Trophoblast cell (in vitro differentiated cells and primary cell): ENCODE measurements around the gene JAML.

Source experiments
- DNase-seq, 2 donors: peaks; one replicate each; pipeline ENCODE4 v3.0.0-alpha.2; 2016
- H2AFZ ChIP-seq: 2 replicates; pipeline ENCODE4 v1.6.1; 2013; ENCODE audit warnings: low read length, moderate library complexity, mild to moderate bottlenecking; ENCODE audit not compliant: insufficient read depth, poor library complexity
- H2AK5ac ChIP-seq: 2 replicates; pipeline ENCODE4 v1.6.1; 2013; ENCODE audit warnings: mild to moderate bottlenecking, low read length
- H2BK120ac ChIP-seq: 2 replicates; pipeline ENCODE4 v1.6.1; 2013; ENCODE audit warnings: low read length, mild to moderate bottlenecking, moderate library complexity; ENCODE audit not compliant: insufficient read depth, poor library complexity
- H2BK12ac ChIP-seq: 2 replicates; pipeline ENCODE4 v1.6.1; 2013; ENCODE audit warnings: mild to moderate bottlenecking, low read length, moderate library complexity
- H2BK5ac ChIP-seq: 2 replicates; pipeline ENCODE4 v1.6.1; 2013; ENCODE audit warnings: low read length, low read depth, moderate library complexity, mild to moderate bottlenecking; ENCODE audit not compliant: poor library complexity
- H3K14ac ChIP-seq: 2 replicates; pipeline ENCODE4 v1.6.1; 2013; ENCODE audit warnings: mild to moderate bottlenecking, low read length
- H3K18ac ChIP-seq: 2 replicates; pipeline ENCODE4 v1.6.1; 2013; ENCODE audit warnings: mild to moderate bottlenecking, low read length
- H3K23ac ChIP-seq: 2 replicates; pipeline ENCODE4 v1.6.1; 2013; ENCODE audit warnings: low read length
- H3K27ac ChIP-seq: 2 replicates; pipeline ENCODE4 v1.5.1; 2013; ENCODE audit warnings: low read depth, mild to moderate bottlenecking, inconsistent platforms, low read length, moderate library complexity
- H3K27me3 ChIP-seq: 2 replicates; pipeline ENCODE4 v1.6.1; 2013; ENCODE audit warnings: inconsistent platforms, mild to moderate bottlenecking, low read length, moderate library complexity; ENCODE audit not compliant: insufficient read depth
- H3K36me3 ChIP-seq, 2 experiments: 1 replicate in 1 of 2; 2 replicates in 1 of 2; pipeline ENCODE4 v1.6.1; 2013; ENCODE audit warnings: low read length in 2 of 2, mild to moderate bottlenecking in 2 of 2, moderate library complexity in 1 of 2; ENCODE audit not compliant: insufficient read depth in 2 of 2, control insufficient read depth in 1 of 2
- H3K4ac ChIP-seq: 2 replicates; pipeline ENCODE4 v1.6.1; 2013; ENCODE audit warnings: low read depth, mild to moderate bottlenecking, low read length, moderate library complexity
- H3K4me1 ChIP-seq, 2 experiments: 1 replicate in 1 of 2; 2 replicates in 1 of 2; pipeline ENCODE4 v1.6.1; 2013; ENCODE audit warnings: low read length in 2 of 2, mild to moderate bottlenecking in 2 of 2, moderate library complexity in 1 of 2; ENCODE audit not compliant: insufficient read depth in 2 of 2, control insufficient read depth in 1 of 2
- H3K4me2 ChIP-seq: 2 replicates; pipeline ENCODE4 v1.6.1; 2013; ENCODE audit warnings: inconsistent platforms, mild to moderate bottlenecking, low read length, moderate library complexity
- H3K4me3 ChIP-seq: 2 replicates; pipeline ENCODE4 v1.5.1; 2013; ENCODE audit warnings: mild to moderate bottlenecking, low read depth, low read length, inconsistent platforms
- H3K79me1 ChIP-seq: one replicate; pipeline ENCODE4 v1.6.1; 2013; ENCODE audit warnings: low read length
- H3K79me2 ChIP-seq: 2 replicates; pipeline ENCODE4 v1.6.1; 2013; ENCODE audit warnings: low read length, mild to moderate bottlenecking; ENCODE audit not compliant: control insufficient read depth, insufficient read depth, poor library complexity
- H3K9ac ChIP-seq: 2 replicates; pipeline ENCODE4 v1.6.1; 2013; ENCODE audit warnings: mild to moderate bottlenecking, low read length
- H3K9me3 ChIP-seq: 2 replicates; pipeline ENCODE4 v1.6.1; 2013; ENCODE audit warnings: low read depth, mild to moderate bottlenecking, control low read depth, inconsistent platforms, low read length; ENCODE audit not compliant: insufficient read depth
- H4K12ac ChIP-seq: 2 replicates; pipeline ENCODE4 v1.6.1; 2013; ENCODE audit warnings: low read depth, mild to moderate bottlenecking, low read length, moderate library complexity
- H4K8ac ChIP-seq: 2 replicates; pipeline ENCODE4 v1.6.1; 2013; ENCODE audit warnings: low read depth, mild to moderate bottlenecking, low read length, moderate library complexity
- H4K91ac ChIP-seq: one replicate; pipeline ENCODE4 v1.6.1; 2013; ENCODE audit warnings: low read depth, mild to moderate bottlenecking, low read length, moderate library complexity
- WGBS: extraction: QIAGEN DNeasy Blood & Tissue Kit; methylation state at CpG from one replicate; pipeline ENCODE4 v1.1.7; 2013; ENCODE audit warnings: missing lambda C conversion rate; ENCODE audit not compliant: insufficient read length, insufficient coverage; ENCODE audit errors: extremely low coverage; 5-methylcytosine and 5-hydroxymethylcytosine counted together

Gene JAML

DNA sequence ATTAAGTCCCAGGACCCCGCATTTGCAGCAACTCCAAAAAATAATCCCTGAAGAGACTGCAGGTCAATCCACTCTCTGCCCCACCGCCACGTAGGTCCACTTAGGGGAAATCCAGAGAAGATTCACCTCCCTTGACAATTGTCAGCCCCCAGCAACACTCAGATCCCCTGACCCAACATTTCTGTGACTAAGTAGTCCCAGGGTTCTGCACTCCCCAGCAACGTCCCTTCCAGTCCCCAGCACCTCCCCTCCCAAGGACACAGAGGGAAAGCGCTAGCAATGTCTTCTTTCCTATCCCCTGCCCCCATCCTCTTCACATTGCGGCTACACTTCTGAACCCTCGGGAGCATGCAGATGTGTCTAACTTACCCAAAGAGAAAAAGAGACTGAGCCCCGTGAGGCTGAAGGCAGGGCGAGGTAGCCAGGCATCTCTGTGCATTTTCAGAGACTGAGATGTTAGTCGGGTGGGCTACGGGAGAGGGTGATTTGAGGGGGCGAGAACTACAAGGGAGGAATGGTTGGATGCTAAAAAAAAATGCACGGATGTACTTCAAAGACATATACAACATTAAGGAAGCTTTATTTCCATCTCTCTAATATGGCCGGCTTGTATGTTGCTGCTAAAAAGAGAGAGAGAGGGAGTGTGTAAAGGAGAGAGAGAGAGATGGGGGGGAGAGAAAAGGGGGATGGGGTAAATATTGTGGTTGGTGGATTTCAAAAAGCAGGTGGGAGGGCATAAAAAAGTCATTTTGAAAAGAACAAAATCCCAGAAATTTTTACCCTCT lies 48.6 kb downstream of the JAML start, which contains the start of gene SCN2B:
TSS of gene SCN2B (minus strand) at position 647 of the 785 bp plus-strand sequence. CDS start at position 439, 208 bp downstream.
- no CpG with 5 or more reads among the region's 14 CpGs for WGBS
- no peak within 1 kb of the TSS for H2BK120ac ChIP-seq
- H3K9ac ChIP-seq: no peak within 1 kb of the TSS

DNA sequence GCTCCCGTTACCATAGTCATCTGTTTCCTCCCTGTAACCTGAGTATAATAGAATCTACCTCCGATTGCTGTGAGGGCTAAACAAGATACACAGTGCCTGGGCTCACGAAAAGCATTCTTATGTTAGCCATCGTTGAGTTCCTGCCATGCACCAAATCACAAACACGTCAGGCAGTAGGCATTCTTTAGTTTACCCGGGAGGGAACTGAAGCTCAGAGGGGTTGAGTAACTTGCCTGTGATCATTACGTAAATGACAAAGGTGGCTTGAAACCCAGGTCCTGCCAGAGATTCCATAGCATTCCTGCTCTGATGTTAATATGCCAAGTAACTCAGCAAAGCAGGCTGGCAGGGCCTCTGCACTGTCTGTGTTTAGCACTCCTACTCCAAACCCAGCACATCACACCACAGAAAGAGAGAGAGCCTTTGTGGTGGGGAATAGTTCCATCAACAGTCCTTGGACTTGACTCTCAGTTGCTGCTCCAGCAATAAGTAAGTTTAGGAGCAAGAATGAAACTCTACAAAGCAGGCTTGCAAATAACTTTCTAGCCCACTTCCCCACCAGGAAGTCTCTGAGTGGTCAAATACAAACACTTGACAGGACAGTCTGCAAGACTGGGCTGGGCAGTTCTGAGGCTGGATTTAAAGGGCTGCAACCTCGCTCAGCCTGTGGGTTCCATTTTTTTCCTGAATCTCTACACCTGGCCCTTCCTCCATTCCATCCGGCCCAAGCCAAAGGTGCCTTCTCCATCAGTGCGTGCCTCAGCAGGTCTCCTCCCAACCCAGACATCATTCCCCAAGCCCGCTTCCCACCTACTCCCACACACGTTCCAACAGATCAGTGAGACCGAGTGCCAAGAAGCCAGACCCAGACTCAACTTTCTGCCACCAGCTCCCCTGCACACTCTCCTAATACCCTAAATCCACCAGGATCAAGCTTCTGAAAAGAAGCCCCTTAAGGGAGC lies 49.5 kb downstream of the JAML start:
- no peak overlapping the region for H3K14ac ChIP-seq
- peak overlapping the region; percentile 31 for H3K9ac ChIP-seq
- no peak overlapping the region for H3K27ac ChIP-seq
- H2AK5ac ChIP-seq: no peak overlapping the region
- WGBS: no CpG with 5 or more reads among the region's 13 CpGs
- no peak overlapping the region for H2BK12ac ChIP-seq
- H2BK5ac ChIP-seq: no peak overlapping the region
- no peak overlapping the region for H3K4ac ChIP-seq
- peaks cover 2% of the 10 kb centered on the region for H3K9me3 ChIP-seq
- H3K79me2 ChIP-seq: no peaks in the 10 kb centered on the region
- H3K79me1 ChIP-seq: no peaks in the 10 kb centered on the region
- no peak overlapping the region for H2BK120ac ChIP-seq
- H3K36me3 ChIP-seq: no peaks in the 10 kb centered on the region
- H3K23ac ChIP-seq: no peak overlapping the region
- H4K12ac ChIP-seq: no peak overlapping the region
- peaks cover 5 to 6% of the 10 kb centered on the region in 2 experiments for H3K4me1 ChIP-seq
- H3K27me3 ChIP-seq: peaks cover 2% of the 10 kb centered on the region
- H4K91ac ChIP-seq: no peak overlapping the region
- no peak overlapping the region for H3K4me2 ChIP-seq
- no peak overlapping the region for H2AFZ ChIP-seq
- no peak overlapping the region for H3K4me3 ChIP-seq
- no peak overlapping the region for H4K8ac ChIP-seq
- no peak overlapping the region for H3K18ac ChIP-seq
- peak; percentile 75 to 94 for DNase-seq

More for the DNA sequence above, 48.6 kb downstream of the JAML start, which contains the start of gene SCN2B:
- Histone ChIP-seq H3K4ac (no peak within 1 kb of the TSS), H3K14ac (no peak within 1 kb of the TSS), H3K4me1 (peaks cover 5 to 6% of the 10 kb centered on the region in 2 experiments), H2AK5ac (no peak within 1 kb of the TSS), H3K79me2 (no peaks in the 10 kb centered on the region), H3K4me2 (peak within 1 kb of the TSS; percentile 41), H3K9me3 (peaks cover 2% of the 10 kb centered on the region), H2BK5ac (no peak within 1 kb of the TSS), H3K36me3 (no peaks in the 10 kb centered on the region), H2BK12ac (no peak within 1 kb of the TSS), H3K4me3 (no peak within 1 kb of the TSS), H4K8ac (no peak within 1 kb of the TSS), H3K23ac (no peak within 1 kb of the TSS), H3K27ac (no peak within 1 kb of the TSS), H4K91ac (no peak within 1 kb of the TSS), H3K79me1 (no peaks in the 10 kb centered on the region), H4K12ac (no peak within 1 kb of the TSS), H3K27me3 (peaks cover 2% of the 10 kb centered on the region), H3K18ac (no peak within 1 kb of the TSS), H2AFZ (no peak within 1 kb of the TSS)
- no peak for DNase-seq

DNA sequence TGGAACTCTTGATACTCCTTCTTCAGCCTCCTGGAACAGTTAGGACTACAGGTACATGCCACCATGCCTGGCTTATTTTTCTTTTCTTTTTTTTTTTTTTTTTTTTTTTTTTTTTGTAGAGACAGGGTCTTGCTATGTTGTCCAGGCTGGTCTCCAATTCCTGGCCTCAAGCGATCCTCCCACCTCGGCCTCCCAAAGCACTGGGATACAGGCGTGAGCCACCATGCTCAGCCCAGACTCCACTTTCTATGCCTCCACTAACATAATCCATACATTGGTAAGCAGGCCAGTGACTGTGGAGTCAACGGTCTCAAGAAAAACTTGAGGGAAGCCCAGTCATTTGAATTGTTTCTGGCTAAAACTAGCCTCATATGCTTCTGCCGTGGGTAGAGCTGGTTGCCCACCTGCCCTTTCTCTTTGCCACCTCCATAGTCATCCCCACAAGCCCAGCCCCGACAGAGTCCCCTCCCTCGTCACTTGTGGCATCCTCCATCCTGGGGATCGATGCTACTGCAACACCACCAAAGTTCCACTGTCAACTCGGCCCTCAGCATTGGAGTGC lies 50.7 kb downstream of the JAML start:
- Histone ChIP-seq H3K18ac (no peak overlapping the region), H3K9me3 (peaks cover 2% of the 10 kb centered on the region), H4K91ac (no peak overlapping the region), H3K36me3 (no peaks in the 10 kb centered on the region), H2AK5ac (no peak overlapping the region), H2BK120ac (no peak overlapping the region), H2AFZ (no peak overlapping the region), H3K4ac (no peak overlapping the region), H3K4me1 (peaks cover 5 to 6% of the 10 kb centered on the region in 2 experiments), H3K79me2 (no peaks in the 10 kb centered on the region), H3K9ac (no peak overlapping the region), H3K23ac (peak overlapping the region; percentile 84), H2BK5ac (no peak overlapping the region), H3K4me3 (no peak overlapping the region), H4K8ac (no peak overlapping the region), H3K4me2 (no peak overlapping the region), H4K12ac (no peak overlapping the region), H3K27me3 (peaks cover 2% of the 10 kb centered on the region), H3K27ac (no peak overlapping the region), H3K79me1 (no peaks in the 10 kb centered on the region), H2BK12ac (no peak overlapping the region), H3K14ac (no peak overlapping the region)
- DNase-seq: no peak
- no CpG with 5 or more reads among the region's 9 CpGs for WGBS

DNA sequence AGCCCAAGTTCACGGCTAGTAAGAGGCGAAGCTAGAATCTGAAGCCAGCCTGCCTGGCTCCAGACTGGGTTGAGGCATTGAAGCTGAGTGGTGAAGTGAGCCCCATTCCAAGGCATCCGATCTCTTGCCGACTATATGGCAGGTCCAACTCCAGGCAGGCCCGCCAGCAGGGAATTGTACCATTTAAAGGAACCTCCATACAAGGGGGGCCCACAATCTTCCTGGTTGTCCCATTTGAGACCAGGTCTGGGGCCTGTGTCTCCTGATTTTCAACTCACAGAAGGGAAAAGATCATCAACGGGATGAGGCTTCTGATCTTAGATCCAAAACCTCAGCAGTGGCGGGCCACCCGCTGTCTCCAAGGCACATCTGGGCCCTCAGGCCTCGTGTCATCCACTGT lies 52.5 kb downstream of the JAML start:
- Histone ChIP-seq H3K79me1 (no peaks in the 10 kb centered on the region), H2BK12ac (no peak overlapping the region), H4K12ac (no peak overlapping the region), H3K4me2 (no peak overlapping the region), H2BK120ac (no peak overlapping the region), H3K9me3 (peaks cover 5% of the 10 kb centered on the region), H3K14ac (no peak overlapping the region), H3K27ac (no peak overlapping the region), H3K36me3 (no peaks in the 10 kb centered on the region), H3K18ac (no peak overlapping the region), H3K4me1 (peaks cover 5 to 6% of the 10 kb centered on the region in 2 experiments), H3K4ac (no peak overlapping the region), H2AFZ (no peak overlapping the region), H2BK5ac (no peak overlapping the region), H2AK5ac (no peak overlapping the region), H4K91ac (no peak overlapping the region), H3K27me3 (peaks cover 2% of the 10 kb centered on the region), H3K9ac (no peak overlapping the region), H3K23ac (no peak overlapping the region), H3K4me3 (no peak overlapping the region), H3K79me2 (no peaks in the 10 kb centered on the region), H4K8ac (no peak overlapping the region)
- no peak for DNase-seq
- WGBS: no CpG with 5 or more reads among the region's 9 CpGs
